ENCODE results near the gene CMIP. TPM values are rescaled to one million over a fixed set of nuclear protein-coding genes. Genes with fewer than 3 reads are reported as not detected.

The CMIP gene
- polyA plus RNA-seq, 1 donor from 2014 or later: 15.1 TPM

- Histone ChIP-seq H3K4me2 (ENCODE audit: low read length) (no peak overlapping the region), H3K36me3 (ENCODE audit: insufficient read depth, low read length) (peaks cover 6% of the 10 kb centered on the region), H3K27ac (ENCODE audit: low read length) (no peak overlapping the region), H3K4me3 (ENCODE audit: low read length) (no peak overlapping the region), H3K9ac (ENCODE audit: low read length) (no peak overlapping the region), H4K20me1 (ENCODE audit: insufficient read depth) (no peaks in the 10 kb centered on the region), H3K27me3 (ENCODE audit: insufficient read depth, low read depth, low read length) (no peaks in the 10 kb centered on the region), H2AFZ (ENCODE audit: low read depth, low read length) (no peak overlapping the region), H3K9me3 (ENCODE audit: low read length) (no peaks in the 10 kb centered on the region), H3K79me2 (replicated peaks; ENCODE audit: insufficient read depth, low read length) (peaks cover 67% of the 10 kb centered on the region), H3F3A (ENCODE audit: insufficient read depth, low read length, poor library complexity, severe bottlenecking) (peaks cover 4% of the 10 kb centered on the region), H3K9me2 (ENCODE audit: insufficient read depth, low read length) (no peaks in the 10 kb centered on the region)
- TF ChIP-seq POLR2AphosphoS5 (IDR thresholded peaks at IDR 0.05) (no peak), EP300 (conservative IDR thresholded peaks at IDR 0.05; ENCODE audit: poor library complexity, severe bottlenecking) (no peak), EZH2 (IDR thresholded peaks at IDR 0.05; ENCODE audit: borderline replicate concordance, insufficient read depth, low read length, poor library complexity, severe bottlenecking) (no peak), TAF1 (IDR thresholded peaks at IDR 0.05; ENCODE audit: low read depth) (no peak), SMC3 (conservative IDR thresholded peaks at IDR 0.05; ENCODE audit: poor library complexity) (no peak), RAD21 (conservative IDR thresholded peaks at IDR 0.05) (no peak), REST (IDR thresholded peaks at IDR 0.05; ENCODE audit: borderline replicate concordance) (no peak)
These were observed 72.5 kb downstream of the CMIP start for GRCh38 chr16:81517150-81517499.

GRCh38 chr16:81517629-81518438 is 73.2 kb downstream of the CMIP start:
- H3K27me3 ChIP-seq (ENCODE audit: insufficient read depth, low read depth, low read length): no peaks in the 10 kb centered on the region
- no peak overlapping the region for H3K9ac ChIP-seq (ENCODE audit: low read length)
- H3K4me3 ChIP-seq (ENCODE audit: low read length): no peak overlapping the region
- H4K20me1 ChIP-seq (ENCODE audit: insufficient read depth): no peaks in the 10 kb centered on the region
- H2AFZ ChIP-seq (ENCODE audit: low read depth, low read length): no peak overlapping the region
- no peaks in the 10 kb centered on the region for H3K9me3 ChIP-seq (ENCODE audit: low read length)
- no peak overlapping the region for H3K4me2 ChIP-seq (ENCODE audit: low read length)
- H3K9me2 ChIP-seq (ENCODE audit: insufficient read depth, low read length): no peaks in the 10 kb centered on the region
- no peak overlapping the region for H3K27ac ChIP-seq (ENCODE audit: low read length)
- peaks cover 6% of the 10 kb centered on the region for H3K36me3 ChIP-seq (ENCODE audit: insufficient read depth, low read length)
- peaks cover 72% of the 10 kb centered on the region for H3K79me2 ChIP-seq (replicated peaks; ENCODE audit: insufficient read depth, low read length)
- TF ChIP-seq CTCF (IDR thresholded peaks at IDR 0.05; ENCODE audit: poor library complexity, severe bottlenecking) (no peak), RAD21 (conservative IDR thresholded peaks at IDR 0.05) (no peak)
- peaks cover 4% of the 10 kb centered on the region for H3F3A ChIP-seq (ENCODE audit: insufficient read depth, low read length, poor library complexity, severe bottlenecking)

- H3K27ac ChIP-seq (ENCODE audit: low read length): no peak overlapping the region
- H3K4me3 ChIP-seq (ENCODE audit: low read length): no peak overlapping the region
- no peaks in the 10 kb centered on the region for H4K20me1 ChIP-seq (ENCODE audit: insufficient read depth)
- no peaks in the 10 kb centered on the region for H3K27me3 ChIP-seq (ENCODE audit: insufficient read depth, low read depth, low read length)
- H2AFZ ChIP-seq (ENCODE audit: low read depth, low read length): no peak overlapping the region
- TF ChIP-seq SMC3 (conservative IDR thresholded peaks at IDR 0.05; ENCODE audit: poor library complexity) (no peak), CTCF (IDR thresholded peaks at IDR 0.05; ENCODE audit: poor library complexity, severe bottlenecking) (no peak), EP300 (conservative IDR thresholded peaks at IDR 0.05; ENCODE audit: poor library complexity, severe bottlenecking) (no peak), REST (IDR thresholded peaks at IDR 0.05; ENCODE audit: borderline replicate concordance) (no peak), MXI1 (conservative IDR thresholded peaks at IDR 0.05; ENCODE audit: poor library complexity, severe bottlenecking) (no peak), TAF1 (IDR thresholded peaks at IDR 0.05; ENCODE audit: low read depth) (no peak), RAD21 (conservative IDR thresholded peaks at IDR 0.05) (no peak), POLR2AphosphoS5 (IDR thresholded peaks at IDR 0.05) (no peak), EZH2 (IDR thresholded peaks at IDR 0.05; ENCODE audit: borderline replicate concordance, insufficient read depth, low read length, poor library complexity, severe bottlenecking) (no peak)
- H3F3A ChIP-seq (ENCODE audit: insufficient read depth, low read length, poor library complexity, severe bottlenecking): peaks cover 4% of the 10 kb centered on the region
- H3K9me3 ChIP-seq (ENCODE audit: low read length): no peaks in the 10 kb centered on the region
- H3K79me2 ChIP-seq (replicated peaks; ENCODE audit: insufficient read depth, low read length): peaks cover 77% of the 10 kb centered on the region
- peaks cover 6% of the 10 kb centered on the region for H3K36me3 ChIP-seq (ENCODE audit: insufficient read depth, low read length)
- H3K9ac ChIP-seq (ENCODE audit: low read length): no peak overlapping the region
- no peaks in the 10 kb centered on the region for H3K9me2 ChIP-seq (ENCODE audit: insufficient read depth, low read length)
- H3K4me2 ChIP-seq (ENCODE audit: low read length): no peak overlapping the region
These were observed 73.8 kb downstream of the CMIP start for GRCh38 chr16:81518439-81518757.
